Mucosa of gallbladder (tissue), 1 donor: ENCODE measurements around the gene SELENOO. TPM values are rescaled to one million over a fixed set of nuclear protein-coding genes. Genes with fewer than 3 reads are reported as not detected.

Experiments used
- DNase-seq: peaks from one replicate; pipeline ENCODE4 v3.0.0-alpha.2; 2020; ENCODE audit warnings: low spot score
- total RNA-seq: library from RNA; stranded (reverse); gene quantifications from one replicate; pipeline ENCODE4 v1.2.1, GENCODE V29; 2021
- donor health status: DM: no; HTN: no; CAD: no.

The SELENOO gene
- total RNA-seq, 1 donor from 2014 or later = 37.0 TPM

DNA sequence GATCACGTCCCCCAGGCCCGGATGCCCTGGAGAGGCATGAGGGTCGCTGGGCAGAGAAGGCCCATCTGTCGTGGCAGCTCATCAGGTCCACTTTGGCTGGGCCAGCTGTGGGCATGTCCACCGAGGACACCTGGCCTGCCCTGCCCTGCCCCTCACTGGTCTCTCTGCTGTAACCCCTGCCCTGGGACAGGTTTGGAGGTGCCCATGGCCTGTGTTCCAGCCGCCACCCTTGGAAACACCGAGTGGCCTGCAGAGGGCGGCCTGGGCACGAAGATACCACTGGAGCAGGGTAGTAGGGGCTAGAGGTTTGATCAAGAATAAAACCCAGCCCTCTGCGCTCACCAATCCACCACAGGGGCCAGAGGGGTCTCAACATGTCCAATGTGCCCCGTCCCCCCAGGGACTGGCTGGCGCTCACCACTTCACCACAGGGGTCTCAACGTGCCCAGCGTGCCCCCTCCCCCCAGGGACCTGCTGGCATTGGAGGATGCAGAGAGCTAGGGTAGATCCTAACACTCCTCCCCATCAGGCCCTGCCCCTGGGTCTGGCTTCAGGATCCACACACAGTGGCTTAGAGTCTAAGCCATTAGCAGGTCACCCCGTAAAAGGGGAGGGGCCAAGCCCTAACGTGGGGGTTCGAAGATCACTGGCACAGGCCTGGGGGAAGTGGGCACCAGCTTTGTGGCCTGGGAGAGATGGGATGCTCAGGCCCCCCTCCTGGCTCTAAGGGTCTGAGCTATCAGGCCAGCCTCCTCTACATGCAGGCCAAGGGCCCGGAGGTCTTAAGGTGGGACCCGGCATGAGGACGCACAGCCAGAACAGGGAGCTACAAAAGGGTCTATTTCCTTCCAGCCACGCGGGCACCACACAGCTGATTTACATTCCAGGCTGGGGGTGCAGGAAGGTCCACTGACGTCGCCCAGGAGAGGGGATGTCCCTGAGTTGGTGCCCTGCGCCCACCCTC lies 51.6 kb downstream of the SELENOO start:
- DNase-seq = peak; percentile 72

DNA sequence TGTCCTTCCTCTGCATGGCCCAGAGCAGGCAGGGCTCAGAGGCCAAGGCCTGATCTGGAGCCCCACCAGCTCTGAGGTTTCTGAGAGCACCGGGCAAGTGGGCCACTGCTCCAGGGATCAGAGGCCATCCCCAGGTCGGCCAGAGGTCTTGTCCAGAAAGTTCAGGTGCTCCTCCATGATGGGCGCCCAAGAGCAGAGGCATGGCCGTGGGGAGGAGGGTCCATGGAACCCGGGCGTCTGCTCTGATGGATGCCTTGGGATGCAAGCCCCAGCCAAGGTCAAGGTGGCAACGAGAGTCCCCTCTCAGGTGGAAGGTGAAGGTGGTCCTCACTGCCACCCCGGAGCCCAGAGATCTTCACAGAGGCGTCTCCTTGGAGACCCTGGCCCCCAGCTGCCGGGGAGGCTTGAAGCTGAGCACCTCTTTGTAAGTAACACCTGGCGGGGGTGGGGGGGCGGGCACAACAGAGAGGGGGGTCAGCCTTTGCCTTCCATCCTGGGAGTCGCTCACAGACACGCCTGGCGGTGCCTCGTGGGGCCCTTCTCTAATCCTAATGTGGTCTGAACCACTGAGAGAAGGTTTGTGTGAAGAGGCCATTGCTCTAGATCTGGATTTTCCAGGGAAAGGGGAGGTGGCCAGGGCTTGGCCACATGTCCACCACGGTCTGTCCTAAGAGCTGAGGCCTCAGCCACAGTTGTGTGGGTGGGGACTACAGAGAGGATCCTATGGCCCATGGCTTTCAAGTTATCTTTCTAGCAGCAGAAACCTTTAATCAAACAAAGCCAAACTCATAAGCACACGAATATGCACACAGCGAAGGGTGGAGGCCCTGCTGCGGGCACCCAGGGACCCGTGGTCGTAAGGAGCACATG lies 52.5 kb downstream of the SELENOO start:
- no peak for DNase-seq

DNA sequence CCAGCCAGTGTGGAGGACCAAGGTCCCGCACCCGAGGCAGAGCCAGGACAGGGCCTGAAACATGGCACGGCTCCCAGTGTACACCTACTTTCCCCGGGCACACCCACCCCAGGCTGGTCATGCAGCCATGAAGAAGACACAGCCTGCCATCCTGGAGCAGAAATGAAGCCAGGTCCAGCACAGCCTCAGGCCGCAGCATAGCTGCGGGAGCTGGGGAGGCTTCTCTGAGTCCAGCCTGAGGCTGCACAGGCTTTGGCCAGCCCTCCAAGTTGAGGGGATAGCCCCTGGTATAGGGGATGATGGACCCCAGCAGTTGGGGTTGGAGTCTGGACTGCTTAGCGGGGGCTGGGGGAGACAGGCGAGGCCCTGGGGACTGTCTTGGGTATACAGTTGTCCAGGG lies 53.1 kb downstream of the SELENOO start:
- DNase-seq = no peak

GRCh38 chr22:50255099-50255498 lies 54.3 kb downstream of the SELENOO start:
- DNase-seq = no peak

GRCh38 chr22:50255607-50256006 lies 54.8 kb downstream of the SELENOO start:
- no peak for DNase-seq

DNA sequence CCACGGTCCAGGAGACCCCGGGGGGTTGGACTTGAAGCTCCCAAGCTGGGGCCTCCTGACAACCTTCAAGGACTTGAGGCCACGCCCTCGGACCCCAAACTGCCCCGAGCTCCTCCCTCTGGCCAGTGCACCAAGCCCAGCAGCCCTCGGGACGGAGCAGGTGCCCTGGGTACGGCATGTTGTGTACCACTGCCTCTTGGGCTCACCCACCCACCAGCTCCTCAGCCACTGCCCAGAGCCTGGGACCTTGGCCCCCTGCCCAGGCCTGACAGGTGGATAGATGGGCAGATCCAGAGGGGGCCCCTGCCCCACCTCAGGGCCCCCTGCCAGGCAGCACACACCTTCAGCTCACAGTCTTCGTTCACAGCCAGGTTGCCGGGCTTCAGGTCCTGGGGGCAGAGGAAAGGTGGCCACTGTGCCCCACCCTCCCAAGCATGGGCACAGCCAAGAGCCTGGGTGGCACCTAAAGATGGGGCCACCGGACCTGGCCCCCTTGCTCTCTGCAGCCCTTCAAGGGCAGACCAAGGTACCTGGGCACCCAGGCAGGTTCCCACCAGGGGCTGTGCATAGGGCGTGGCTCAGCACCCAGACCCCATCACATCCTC lies 55.5 kb downstream of the SELENOO start:
- no peak for DNase-seq

- DNase-seq = no peak
Observed at GRCh38 chr22:50257041-50257440, 56.2 kb downstream of the SELENOO start.

DNA sequence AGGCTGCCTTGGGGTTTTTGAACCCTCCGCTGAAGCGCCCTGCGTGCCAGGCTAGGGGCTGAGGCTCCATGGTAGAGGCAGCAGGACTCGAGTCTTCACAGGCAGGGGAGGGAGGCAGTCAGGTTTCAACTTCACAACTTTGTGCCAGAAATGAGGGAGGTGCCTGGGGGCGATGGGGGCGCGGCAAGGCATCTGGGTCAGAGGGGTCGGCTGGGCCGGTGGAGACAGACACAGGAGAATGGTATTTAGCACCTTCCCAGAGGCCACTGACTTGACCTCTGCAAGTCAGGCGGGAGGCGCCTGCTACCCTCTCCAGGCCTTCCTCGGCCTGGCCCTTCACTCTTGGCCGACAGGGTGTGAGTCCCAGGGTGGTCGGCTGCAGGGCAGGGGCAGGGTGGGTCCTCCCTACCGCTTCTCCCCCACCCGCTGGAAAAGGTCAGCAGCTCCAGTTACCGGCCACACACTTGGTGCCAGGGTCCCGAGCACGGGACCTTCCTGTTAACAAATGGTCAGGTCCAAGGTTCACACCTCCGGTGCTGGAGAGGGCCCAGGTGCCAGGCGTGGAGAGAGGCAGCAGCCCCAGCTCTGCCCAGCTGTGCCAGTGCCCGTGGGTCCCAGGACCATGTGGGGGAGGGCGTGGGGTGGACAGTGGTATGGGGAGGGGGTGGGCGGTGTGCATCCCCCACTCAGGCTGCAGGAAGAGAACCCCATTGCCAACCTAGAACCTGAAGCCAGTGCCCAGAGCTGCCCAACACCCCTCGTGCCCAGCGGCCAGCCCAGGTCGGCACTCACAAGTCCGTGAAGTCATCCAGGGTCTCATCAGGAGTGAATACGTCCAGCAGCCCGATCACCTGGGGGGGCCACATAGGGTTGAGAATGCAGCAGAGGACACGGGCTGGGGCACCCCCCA lies 56.9 kb downstream of the SELENOO start:
- DNase-seq = no peak

DNA sequence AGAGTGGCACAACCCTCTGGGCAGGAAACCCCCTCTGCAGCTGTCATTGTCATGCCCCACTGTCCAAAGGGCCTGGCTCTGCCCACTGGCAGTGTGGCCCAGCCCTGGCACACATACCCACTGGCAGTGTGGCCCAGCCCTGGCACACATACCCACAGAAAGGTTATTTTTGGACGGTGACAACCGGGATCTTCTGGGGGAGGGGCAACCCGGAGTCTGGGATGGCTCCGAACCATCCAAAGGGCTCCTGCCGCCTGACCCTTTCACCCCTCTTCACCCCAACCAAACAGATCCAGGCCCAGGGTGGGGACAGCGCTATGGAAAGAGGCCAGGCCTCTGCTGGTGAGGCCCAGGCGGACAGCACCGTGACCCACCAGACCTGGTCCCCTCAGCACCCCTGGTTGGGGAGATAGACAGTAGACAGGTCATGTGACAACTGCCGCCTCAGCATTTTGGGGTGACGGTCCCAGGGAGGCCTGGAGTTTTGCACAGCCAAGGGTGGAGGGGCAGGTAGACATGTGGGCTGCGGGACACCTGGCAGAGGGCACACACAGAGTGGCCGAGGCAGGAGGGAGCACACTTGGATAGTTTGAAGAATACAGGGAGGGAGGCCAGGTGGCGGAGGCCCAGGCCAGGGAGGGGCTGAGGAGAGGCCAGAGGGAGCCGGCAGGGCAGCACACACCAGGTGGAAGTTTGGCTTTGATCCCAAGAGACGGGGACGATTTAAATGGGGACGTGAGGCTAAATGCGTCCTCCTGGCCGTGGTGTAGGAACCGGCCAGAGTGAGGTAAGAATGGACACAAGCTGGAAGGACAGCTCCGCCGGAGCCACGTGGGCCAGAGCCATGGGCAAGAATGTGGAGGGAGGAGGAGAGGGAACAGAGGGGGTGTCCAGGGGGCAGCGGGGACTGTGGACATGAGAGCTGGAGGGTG lies 57.8 kb downstream of the SELENOO start:
- DNase-seq = no peak

DNA sequence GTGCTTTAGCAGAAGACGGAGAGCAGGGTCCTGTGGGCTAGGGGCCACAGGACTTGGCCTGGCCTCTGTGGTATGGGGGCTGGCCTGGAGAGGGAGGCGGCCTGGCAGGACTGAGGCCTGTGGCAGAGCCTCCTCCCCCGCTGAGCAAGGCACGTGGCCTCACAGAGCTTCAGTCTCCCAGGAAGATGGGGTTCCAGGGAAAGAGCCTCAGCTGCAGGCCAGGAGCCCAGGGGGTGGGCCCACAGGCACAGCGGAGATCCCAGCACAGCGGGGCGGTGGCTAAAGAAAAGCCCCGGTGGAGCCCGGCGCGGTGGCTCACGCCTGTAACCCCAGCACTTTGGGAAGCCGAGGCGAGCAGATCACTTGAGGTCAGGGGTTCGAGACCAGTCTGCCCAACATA lies 58.5 kb downstream of the SELENOO start:
- DNase-seq = no peak

- DNase-seq = no peak
Observed at GRCh38 chr22:50260434-50260800, 59.6 kb downstream of the SELENOO start.

- no peak for DNase-seq
Observed at GRCh38 chr22:50260801-50261614, 60.2 kb downstream of the SELENOO start.

GRCh38 chr22:50261615-50262459 lies 61.0 kb downstream of the SELENOO start, which contains the start of gene MAPK12:
Gene MAPK12, minus strand, starts transcription at chr22:50261683. Its CDS starts 174 bp downstream, at chr22:50261509.
- no peak for DNase-seq

DNA sequence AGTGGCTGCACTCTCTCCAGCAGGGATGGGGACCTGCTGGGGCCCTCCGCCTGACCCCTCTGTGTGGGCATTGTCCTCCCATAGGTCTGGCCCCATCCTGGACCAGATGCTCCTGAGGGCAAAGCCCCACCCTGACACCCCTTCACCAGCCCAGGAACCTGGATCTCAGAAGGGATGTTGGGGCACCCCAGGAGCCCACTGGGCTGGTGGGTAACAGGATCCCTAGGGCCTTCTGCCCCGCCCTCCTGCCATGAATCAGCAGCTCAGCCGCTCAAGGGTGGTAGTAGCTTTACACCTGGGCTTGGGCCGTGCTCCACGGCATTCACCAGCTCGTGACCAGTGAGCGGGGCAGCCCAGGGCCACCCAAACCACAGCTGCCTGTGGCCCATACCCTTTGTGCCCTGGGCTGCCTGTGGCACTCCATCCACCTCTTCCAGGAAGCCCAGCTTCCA lies 61.7 kb downstream of the SELENOO start:
- no peak for DNase-seq

- no peak for DNase-seq
Observed at GRCh38 chr22:50262973-50263617, 62.3 kb downstream of the SELENOO start.

- no peak for DNase-seq
Observed at GRCh38 chr22:50264104-50264745, 63.4 kb downstream of the SELENOO start.
